Adipocyte (in vitro differentiated cells): ENCODE measurements around the gene TTC6.

Experiments
- DNase-seq: peaks from one replicate; pipeline ENCODE4 v3.0.0-alpha.2; 2015; ENCODE audit warnings: low read depth
- H3K27me3 ChIP-seq: replicated peaks from 2 replicates; pipeline ENCODE4 v1.7.0; 2013; ENCODE audit warnings: mild to moderate bottlenecking, low read length, moderate library complexity; ENCODE audit not compliant: control insufficient read depth, insufficient read depth
- H3K36me3 ChIP-seq: 2 replicates; pipeline ENCODE4 v1.7.0; 2013; ENCODE audit warnings: low read length, mild to moderate bottlenecking, moderate library complexity; ENCODE audit not compliant: control insufficient read depth, insufficient read depth, severe bottlenecking
- H3K4me1 ChIP-seq: 2 replicates; pipeline ENCODE4 v1.7.0; 2013; ENCODE audit warnings: mild to moderate bottlenecking, low read length, moderate library complexity; ENCODE audit not compliant: control insufficient read depth, insufficient read depth
- H3K4me3 ChIP-seq: 2 replicates; pipeline ENCODE4 v1.7.0; 2013; ENCODE audit warnings: mild to moderate bottlenecking, low read length, moderate library complexity
- H3K9ac ChIP-seq: 2 replicates; pipeline ENCODE4 v1.7.0; 2013; ENCODE audit warnings: mild to moderate bottlenecking, low read length, moderate library complexity
- H3K9me3 ChIP-seq: 2 replicates; pipeline ENCODE4 v1.7.0; 2013; ENCODE audit warnings: mild to moderate bottlenecking, low read length, moderate library complexity; ENCODE audit not compliant: control insufficient read depth

The TTC6 gene

DNA sequence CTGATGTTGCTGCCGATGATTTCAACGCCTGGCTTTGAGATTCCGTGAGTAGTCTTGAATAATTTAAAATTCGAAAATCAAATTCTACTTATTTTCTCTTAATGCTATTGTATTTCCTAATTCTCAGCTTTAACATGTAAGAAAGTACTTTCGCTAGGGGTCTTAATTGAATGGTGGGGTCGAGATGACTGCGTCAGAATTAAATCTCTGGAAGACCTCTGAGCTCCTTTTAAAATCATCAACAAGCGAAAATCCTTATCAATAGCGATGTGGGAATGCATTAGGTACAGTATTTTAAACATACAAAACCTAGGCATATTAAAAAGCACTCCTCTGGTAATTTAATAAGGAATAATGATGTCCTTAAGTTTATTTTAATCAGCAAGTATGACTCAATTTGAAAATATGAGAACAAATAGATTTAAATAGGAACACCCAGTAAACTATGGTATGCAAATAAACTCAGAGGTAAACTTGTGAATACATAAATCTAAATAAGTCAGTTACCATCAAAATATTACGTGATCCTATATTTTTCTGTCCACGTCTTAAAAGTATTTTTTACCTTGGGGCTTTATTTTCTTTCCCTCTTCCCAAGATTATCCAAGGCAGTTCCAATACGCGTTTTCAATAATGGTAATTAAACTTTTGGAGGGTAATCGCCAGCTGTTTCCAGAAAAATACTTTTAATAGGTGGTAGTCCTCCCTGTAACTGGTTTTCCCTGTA, 1.8 kb upstream of the TTC6 start:
- H3K27me3 ChIP-seq: peaks cover 83% of the 10 kb centered on the region
- H3K9ac ChIP-seq: no peak overlapping the region
- peaks cover 10% of the 10 kb centered on the region for H3K9me3 ChIP-seq
- no peak for DNase-seq
- peak overlapping the region; percentile 81 for H3K4me3 ChIP-seq
- no peaks in the 10 kb centered on the region for H3K36me3 ChIP-seq
- H3K4me1 ChIP-seq: peaks cover 3% of the 10 kb centered on the region

DNA sequence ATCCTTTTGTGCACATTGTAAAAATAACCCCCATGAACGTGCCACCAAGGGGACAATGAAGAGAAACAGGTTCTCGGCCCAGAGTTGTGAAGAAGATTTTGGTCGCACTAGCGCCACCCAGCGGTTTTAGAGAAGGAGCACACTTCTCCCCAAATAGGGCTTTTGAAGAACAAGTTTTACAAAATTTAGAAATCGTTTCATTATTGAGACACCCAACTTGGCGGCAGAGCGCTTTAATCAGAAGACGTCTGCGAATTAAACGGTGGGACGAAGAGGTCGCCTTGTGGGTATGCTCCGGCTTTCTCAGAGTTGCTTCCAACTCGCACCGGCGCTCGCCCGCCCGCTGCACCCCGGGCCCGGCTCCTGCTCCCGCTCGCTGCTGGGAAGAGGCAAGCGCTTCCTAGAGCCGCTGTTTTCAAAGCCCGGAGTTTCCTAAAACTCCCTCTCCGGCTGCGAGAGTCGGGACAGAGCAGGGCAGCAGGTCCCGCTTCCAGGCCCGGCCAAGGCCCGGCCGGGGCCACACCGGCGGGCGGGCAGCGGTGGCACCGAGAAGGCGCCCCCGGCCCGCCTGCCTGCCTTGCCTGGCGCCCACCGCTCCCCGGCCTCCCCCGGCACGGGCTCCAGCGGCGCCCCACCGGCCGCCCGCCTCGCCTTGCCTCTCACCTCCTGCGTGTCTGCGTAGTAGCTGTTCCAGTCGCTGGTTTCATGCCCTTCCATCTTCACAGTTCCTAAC, 1.0 kb upstream of the TTC6 start:
- H3K9me3 ChIP-seq: peaks cover 14% of the 10 kb centered on the region
- no peaks in the 10 kb centered on the region for H3K36me3 ChIP-seq
- H3K4me1 ChIP-seq: peaks cover 4% of the 10 kb centered on the region
- H3K27me3 ChIP-seq: peaks cover 82% of the 10 kb centered on the region
- no peak overlapping the region for H3K9ac ChIP-seq
- peak overlapping the region; percentile 81 for H3K4me3 ChIP-seq
- peak; percentile 91 for DNase-seq

DNA sequence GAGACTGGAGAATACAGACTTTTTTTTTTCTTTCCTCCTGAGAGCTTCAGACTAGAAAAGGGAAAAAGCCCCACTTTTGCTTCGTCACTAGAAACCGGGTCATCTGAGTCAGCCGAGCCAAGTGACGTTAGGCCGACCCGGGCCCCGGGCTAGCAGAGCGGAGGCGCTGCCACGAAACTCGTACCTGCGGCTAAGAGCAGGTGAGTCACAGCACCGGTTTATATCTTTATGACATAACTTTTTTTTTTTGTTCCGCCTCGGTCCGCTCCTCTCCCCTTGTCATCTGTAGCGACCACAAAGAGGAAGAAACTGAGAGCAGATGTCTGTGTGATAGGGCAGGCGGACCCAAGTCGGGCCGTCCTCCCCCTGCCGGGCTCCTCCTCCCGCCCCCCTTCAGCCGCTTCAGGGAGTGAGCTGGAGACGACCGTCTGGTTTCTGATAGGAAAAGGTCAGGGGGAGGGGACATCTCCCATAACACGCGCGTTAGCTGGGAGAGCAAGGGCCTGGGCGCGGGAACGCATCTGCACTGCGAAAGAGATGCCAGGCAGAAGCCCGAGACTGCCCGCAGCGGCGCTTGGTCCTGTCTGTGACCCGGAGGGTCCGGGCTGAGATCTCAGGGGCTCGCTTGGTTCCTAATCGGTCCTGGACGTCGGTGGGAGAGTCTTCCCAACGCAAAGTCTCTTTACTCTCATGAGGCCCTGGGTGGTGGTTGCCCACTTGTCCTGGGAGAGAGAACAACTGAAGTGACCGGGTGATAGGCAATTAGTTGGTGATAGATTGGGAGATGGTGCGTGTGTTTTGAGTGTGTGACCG, 586 bp downstream of the TTC6 start:
- Histone ChIP-seq H3K4me3 (peak overlapping the region; percentile 20), H3K9me3 (peaks cover 10% of the 10 kb centered on the region), H3K27me3 (peaks cover 82% of the 10 kb centered on the region), H3K4me1 (peaks cover 7% of the 10 kb centered on the region), H3K36me3 (no peaks in the 10 kb centered on the region), H3K9ac (no peak overlapping the region)
- DNase-seq: peak; percentile 25

DNA sequence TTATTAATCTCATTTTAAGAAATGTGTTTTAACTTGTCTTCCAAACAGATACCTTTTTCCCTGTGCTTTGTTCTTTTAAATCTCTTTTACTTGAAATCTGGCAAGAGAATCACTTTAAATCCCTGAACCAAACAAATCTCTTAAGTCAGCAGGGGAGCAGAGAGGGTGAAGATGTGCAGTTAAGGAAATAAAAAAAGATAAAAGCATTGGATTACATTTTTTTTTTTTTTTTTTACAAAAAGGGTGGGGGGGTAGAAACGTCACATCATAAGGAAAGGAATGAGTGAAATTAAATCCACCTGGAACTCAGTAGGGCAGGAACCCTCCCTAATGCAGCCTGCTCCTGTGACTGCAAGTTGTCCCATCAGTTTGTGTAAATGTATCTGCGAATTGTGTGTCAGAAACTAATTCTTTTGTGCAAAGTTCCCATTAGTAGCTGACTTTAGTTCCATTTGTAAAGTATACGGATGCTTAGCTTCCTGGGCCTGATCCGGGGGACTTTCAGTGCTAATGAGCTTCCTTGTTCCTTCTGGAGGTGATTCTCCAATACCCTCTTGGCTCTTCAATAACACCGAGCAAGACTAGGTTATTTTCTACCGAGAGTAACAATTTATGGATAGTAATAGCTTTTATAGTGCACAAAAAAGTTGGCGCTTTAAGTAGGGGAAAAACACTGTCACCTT, 1.5 kb downstream of the TTC6 start:
- H3K9me3 ChIP-seq: peaks cover 9% of the 10 kb centered on the region
- peaks cover 84% of the 10 kb centered on the region for H3K27me3 ChIP-seq
- H3K9ac ChIP-seq: no peak overlapping the region
- no peak for DNase-seq
- H3K36me3 ChIP-seq: no peaks in the 10 kb centered on the region
- H3K4me3 ChIP-seq: no peak overlapping the region
- H3K4me1 ChIP-seq: peaks cover 7% of the 10 kb centered on the region

DNA sequence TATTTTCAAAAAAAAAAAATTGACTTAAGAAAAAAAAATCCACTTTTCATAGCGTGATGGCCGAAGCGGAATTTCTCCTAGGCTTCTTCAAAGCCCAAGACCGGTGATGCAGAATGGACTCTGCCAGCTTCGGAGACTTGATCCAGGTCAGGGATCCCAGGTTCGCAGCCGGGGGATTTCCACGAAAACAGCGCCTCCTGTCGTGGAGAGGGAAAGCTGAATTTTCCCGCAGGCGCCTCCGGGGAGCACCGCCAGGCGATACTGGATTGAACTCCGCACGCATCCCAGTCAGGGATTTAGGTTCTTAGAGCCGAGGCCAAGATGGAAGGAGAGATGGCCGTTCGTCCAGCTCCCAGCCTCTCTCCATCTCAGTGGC, 2.1 kb downstream of the TTC6 start:
- peak; percentile 31 for DNase-seq

DNA sequence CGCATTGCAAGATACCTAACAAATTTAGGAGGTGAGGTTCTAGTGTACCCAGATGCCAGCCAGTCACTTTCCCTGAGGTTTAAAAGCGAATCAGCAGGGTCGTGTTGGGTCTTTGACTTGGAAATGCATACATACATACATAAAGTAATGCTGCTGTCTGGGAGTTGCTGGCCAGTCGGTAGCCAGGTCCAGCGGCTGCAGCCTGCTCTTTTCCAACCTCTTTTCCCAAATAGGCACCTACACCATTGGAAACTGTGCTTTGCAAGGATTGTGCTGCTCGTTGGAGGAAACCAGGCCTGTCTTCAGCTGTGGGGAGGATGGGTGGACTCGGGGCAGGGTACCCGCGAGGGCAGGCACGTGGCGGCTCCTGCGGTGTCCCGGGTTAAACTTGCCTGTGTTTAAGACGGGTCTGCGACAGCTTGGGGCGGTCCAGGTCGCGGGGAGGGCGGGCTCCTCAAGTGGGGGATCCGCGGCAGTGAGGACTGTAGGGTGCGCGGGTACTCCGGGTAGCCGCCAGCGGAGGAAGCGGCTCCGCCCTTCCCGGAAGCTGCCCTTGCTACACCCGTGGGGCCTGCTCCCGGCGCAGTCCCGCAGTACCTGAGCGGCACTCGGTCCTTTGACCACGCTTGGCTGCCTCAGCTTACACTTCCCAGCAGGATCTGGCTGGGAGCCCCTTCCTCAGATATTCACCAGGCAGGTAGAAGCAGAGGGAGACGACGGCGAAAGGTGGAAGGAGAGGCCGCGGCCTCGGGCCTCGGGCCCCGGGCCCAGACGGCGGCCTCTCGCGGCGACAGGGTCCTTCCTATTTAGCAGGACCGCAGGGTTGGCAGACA, 2.7 kb downstream of the TTC6 start:
- no peak for DNase-seq
- H3K4me3 ChIP-seq: peak overlapping the region; percentile 54

More for the DNA sequence above, 2.1 kb downstream of the TTC6 start:
- H3K36me3 ChIP-seq: no peaks in the 10 kb centered on the region
- no peak overlapping the region for H3K9ac ChIP-seq
- H3K4me3 ChIP-seq: no peak overlapping the region
- H3K9me3 ChIP-seq: peaks cover 6% of the 10 kb centered on the region
- peaks cover 7% of the 10 kb centered on the region for H3K4me1 ChIP-seq
- peaks cover 84% of the 10 kb centered on the region for H3K27me3 ChIP-seq

DNA sequence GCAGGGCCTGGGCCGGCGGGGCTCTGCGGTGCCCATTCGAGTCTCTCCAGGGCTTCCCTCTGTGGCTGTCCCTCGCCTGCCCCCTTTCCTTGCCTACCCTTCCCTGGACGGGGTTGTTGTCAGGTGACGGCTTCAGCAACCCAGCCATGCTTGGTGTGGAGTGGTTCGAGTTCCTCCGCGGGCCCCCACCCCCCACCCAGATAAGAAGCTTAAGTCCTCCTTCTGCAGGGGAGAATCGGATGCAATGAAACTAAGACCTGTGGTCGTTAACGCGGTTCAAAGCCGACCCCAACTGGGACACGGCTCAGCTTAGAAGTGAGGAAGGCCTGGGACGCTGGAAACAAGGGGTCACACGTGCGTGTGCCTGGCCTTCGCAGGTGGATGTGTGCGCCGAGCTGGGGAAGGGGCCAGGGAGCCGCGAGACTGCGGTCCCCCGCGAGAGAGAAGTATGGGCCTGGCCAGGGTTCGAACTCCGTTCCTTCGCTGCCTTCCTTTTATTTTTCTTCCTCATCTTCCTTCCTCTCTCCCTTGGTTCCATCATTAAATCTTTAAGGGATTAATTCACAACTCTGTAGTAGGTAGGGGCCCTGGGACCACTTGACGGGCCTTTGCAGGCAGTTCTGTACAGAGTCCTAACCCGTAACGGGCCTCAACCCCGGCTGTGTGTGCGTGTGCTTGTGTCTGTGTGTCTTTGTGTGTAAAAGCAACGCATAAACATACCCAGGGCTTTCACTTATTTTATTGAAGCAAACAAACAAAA, 3.5 kb downstream of the TTC6 start:
- no peak overlapping the region for H3K9ac ChIP-seq
- H3K36me3 ChIP-seq: no peaks in the 10 kb centered on the region
- H3K4me3 ChIP-seq: peak overlapping the region; percentile 37
- DNase-seq: no peak
- H3K9me3 ChIP-seq: peaks cover 14% of the 10 kb centered on the region
- H3K27me3 ChIP-seq: peaks cover 84% of the 10 kb centered on the region
- peaks cover 7% of the 10 kb centered on the region for H3K4me1 ChIP-seq

More for the DNA sequence above, 2.7 kb downstream of the TTC6 start:
- peaks cover 7% of the 10 kb centered on the region for H3K4me1 ChIP-seq
- no peaks in the 10 kb centered on the region for H3K36me3 ChIP-seq
- H3K9me3 ChIP-seq: peaks cover 11% of the 10 kb centered on the region
- peaks cover 84% of the 10 kb centered on the region for H3K27me3 ChIP-seq
- H3K9ac ChIP-seq: no peak overlapping the region

DNA sequence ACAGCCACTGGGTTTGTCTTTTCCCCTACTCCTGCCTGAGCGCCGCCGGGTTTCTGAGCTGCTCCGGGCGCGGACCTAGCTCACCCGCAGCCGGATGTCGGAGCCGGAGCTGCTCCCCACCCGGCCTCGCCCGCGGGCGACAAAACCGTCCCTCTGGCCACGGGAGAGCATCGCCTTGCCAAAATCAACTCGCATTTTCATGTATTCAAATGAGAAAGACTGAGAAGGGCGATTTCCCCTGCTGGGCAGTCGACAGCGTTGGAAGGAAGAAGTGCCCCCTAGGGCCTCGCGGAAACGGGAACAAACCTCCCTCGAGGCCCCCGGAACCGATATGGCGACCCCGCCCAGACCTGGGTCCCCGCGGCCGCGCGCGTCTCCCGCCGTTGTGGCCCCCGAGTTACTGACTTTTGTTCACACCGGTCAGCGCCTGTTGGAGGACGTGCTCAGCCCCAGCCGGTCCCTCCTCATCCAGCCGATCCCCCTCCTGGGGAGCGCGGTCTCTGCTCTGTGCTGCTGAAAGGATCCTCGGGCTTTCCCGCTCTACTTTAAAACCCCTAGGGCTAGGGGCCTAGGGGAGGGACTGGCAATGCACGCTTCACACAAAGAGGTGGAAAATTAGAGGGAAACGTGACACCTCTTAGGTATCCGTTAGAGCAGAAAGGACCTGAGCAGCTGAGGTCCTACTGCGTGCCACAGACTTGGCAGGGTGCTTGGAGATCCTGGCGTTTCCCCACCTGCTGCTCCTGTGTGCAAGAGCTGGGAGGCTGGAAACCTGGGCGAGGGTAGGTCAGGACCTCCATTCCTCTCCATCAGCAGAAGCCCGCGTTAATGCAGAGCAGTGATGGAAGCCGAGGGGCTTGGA, 4.3 kb downstream of the TTC6 start:
- Histone ChIP-seq H3K9ac (no peak overlapping the region), H3K9me3 (peaks cover 18% of the 10 kb centered on the region), H3K27me3 (peaks cover 90% of the 10 kb centered on the region), H3K4me3 (peak overlapping the region; percentile 37), H3K4me1 (peaks cover 7% of the 10 kb centered on the region), H3K36me3 (no peaks in the 10 kb centered on the region)
- DNase-seq: peak; percentile 28

DNA sequence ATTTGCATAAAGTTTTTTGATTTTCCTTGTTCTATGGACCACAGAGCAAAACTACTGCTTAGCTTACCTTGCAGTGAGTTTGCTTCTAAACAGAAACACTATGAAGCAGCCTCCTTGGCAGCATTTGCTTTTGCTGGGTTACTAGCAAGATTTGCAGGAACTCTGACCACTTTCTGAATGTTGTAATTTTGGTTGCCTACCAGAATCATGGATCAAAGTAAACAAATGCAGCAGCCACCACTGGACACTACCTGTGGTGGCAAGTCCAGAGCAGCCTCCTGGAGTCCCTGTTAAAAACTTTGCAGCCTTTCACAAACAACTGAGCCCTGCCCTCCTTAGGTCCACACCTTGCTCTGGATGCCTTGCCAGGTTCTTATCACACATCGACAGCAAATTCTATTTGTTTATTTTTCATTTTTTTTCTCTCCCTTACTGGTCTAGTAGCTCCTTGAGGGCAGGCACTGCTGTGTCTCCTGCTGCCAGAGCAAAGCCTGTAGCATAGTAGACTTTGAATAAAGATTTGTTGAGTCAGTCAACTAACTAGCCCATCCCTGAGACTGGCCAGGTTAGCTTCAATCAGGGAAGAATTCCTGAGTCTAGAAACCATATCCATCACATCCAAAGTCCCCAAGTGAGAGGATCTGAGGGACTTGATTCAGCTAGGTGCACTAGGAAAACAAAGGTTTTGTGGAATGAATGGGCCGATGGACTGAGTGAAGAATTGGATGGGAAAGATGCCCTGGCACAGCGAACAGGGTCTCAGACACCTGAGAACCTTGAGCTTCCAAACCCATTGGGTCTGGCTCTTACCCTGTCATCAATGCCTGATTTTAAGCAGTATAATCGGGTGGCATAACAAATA, 5.7 kb downstream of the TTC6 start:
- peaks cover 18% of the 10 kb centered on the region for H3K9me3 ChIP-seq
- peaks cover 4% of the 10 kb centered on the region for H3K4me1 ChIP-seq
- DNase-seq: no peak
- H3K27me3 ChIP-seq: peaks cover 90% of the 10 kb centered on the region
- H3K4me3 ChIP-seq: no peak overlapping the region
- no peak overlapping the region for H3K9ac ChIP-seq
- no peaks in the 10 kb centered on the region for H3K36me3 ChIP-seq
